ENCODE data around the gene ILKAP.

Gene ILKAP, protein sequence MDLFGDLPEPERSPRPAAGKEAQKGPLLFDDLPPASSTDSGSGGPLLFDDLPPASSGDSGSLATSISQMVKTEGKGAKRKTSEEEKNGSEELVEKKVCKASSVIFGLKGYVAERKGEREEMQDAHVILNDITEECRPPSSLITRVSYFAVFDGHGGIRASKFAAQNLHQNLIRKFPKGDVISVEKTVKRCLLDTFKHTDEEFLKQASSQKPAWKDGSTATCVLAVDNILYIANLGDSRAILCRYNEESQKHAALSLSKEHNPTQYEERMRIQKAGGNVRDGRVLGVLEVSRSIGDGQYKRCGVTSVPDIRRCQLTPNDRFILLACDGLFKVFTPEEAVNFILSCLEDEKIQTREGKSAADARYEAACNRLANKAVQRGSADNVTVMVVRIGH

DNA sequence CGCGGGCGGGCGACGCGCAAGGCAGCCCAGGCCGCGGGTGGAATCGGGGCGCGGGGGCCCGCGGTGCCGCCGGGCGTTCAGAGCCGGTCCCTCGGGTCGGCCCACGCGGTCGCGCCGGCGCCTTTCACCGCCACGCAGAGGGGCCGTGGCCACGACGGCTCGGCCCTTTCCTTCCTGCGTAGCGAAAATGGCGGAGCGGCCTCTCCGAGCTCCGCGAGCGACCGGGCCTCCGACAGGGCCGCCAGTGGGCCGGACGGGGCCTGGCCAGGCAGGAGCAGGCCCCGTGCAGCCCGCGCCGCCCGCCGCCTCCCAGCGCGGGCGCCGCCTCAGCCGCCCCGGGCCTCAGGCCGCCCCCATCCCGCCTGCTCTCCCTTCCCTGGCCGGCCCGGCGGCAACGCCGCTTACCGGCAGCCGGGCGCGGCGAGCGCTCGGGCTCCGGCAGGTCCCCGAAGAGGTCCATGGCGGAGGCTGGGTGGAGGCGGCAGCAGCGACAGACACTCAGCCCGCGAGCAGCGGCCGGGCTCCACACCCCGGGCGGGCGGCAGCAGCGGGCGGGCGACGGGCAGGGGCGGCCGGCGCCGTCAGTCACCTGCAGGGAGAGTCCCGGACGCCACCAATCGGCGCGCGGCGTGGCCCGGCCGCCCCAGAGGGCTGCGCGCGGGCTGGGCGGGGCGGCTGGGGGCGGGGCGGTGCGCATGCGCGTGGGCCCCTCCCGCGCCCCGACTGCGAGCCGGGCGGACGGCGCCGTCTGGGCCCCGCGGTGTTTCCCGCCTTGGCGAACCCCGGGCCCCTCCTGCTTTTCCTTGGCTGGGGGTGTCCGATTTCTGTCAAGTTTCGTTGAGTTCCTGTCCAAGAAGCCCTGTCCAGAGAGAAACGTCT, at the start of gene ILKAP:
ILKAP (minus strand) TSS at position 602 of the 879 bp plus-strand sequence; CDS start at position 460, 142 bp downstream.
- peak; percentile 91 for DNase-seq

DNA sequence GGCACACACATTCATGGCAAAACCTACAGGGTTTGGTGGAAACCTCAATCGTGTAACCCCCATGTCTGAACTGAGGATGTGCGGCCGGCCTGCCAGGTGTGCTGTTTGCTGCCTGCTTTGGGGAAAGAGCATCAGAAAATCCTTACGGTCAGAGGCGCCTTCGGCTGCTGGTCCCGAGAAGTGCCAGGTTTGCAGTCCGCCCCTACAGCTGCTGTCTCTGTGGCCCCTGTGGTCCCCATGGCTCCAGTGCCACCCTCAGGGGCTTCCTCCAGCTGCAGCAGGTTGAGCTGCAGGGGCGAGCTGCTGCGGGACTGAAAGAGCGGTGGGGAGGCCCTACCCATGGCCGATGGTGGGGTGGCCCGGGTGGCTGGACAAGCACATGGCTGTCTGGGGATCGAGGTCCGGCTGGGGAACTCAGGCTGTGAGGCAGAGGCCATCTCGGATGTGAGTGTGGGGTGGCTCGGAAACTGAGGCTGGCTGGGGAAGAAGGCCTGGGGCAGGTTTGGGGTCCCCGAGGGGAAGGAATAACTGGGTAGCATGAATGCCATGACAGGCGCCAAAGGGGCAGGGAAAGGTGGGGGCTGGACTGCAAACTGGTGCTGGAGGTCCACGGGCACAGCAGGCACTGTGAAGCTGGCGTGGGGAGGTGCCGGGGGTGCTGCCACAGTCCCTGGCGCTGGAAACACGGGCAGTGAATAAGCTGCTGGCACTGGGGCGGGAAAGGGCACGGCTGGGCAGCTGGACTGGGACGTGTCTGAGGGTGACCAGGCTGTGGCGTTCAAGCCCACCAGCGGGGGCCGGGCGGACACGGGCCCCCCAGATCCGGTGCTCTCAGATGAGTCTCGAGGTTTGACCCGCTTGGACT, 49.5 kb upstream of the ILKAP start:
- DNase-seq = no peak

- DNase-seq = no peak
These were observed 48.5 kb upstream of the ILKAP start for GRCh38 chr2:238251986-238252385.

DNA sequence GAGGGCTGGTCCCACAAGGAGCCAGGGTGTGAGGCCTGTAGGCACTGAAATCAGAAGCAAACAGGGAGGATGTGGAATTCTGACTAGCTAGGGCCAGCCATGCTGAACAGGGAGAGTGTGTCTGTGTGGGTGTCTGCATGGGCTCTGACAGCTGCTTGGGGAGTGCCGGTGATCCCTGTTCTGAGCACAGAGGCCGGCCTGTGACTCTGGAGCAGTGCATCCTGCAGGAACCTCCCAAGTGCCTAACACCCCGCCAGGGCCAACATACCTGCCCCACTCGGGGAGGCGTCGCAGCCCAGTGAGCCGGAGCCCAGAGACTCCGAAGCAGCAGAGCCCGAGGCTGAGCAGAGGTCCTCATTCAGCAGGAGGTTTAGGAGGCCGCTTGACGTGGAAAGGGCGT, 47.8 kb upstream of the ILKAP start:
- DNase-seq = no peak

GRCh38 chr2:238250896-238251295, 47.4 kb upstream of the ILKAP start:
- no peak for DNase-seq

DNA sequence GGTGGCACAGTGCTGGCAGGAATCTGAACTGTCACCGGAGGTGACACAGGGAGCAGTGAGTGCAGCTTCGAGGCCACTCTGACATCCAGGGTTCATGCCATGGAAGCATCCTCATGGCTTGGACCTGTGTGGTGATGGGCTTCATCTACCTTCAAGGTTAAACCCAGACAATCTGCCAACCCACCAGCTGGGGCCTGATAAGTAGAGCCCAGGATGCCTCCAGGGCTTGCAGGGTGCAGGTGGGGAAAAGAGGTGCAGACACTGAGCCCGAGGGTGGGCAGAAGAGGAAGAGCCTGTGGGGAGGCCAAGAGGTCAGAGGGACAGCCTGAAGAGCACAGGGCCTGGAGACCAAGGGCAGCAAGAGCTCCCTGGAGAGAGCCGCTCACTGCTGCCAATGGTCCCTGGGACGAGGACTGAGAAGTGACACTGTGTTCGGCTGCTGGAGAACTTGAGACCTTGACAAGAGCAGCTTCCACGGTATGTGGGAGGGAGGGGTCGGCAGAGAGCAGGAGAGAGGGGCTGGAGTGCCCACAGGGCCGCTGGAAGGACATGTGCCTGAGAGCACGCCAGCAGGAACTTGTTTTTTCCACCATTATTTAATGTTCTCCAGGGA, 44.5 kb upstream of the ILKAP start:
- DNase-seq = no peak

DNA sequence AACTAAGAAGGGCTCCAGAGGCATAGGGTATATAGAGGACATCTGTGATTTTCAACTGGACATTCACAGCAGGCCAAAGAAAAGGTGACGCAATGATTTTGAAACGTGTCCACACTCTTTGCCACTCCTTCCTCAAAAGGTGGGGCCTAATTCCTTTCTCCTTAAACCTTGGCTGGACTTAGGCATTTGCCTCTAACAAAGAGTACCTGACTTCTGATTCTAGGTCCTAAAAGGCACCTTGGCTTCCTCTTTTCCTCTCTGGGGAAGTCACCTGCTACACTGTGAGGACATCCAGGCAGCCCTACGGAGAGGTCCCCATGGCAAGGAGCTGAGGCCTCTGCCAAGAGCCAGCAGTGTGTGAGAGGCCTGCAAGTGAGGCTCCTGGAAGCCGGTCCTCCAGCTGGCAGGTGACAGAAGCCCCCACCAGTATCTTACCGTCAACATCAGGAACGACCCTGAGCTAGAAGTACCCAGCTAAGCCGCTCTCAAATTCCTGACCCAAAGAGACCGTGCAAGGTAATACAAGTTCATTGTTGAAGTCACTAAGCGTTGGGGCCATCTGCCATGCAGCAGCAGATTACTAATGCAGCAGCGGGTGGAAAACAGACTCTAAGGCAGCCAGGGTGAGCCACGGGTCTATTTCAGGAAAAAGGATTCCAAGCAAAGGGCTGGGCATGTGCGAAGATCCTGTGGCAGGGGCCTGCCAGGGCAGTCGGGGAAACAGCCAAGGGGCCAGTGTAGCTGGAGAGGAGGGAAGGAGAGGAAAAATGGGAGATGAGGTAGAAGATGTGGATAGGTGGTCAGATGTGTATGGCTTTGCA, 43.7 kb upstream of the ILKAP start:
- DNase-seq = no peak

DNA sequence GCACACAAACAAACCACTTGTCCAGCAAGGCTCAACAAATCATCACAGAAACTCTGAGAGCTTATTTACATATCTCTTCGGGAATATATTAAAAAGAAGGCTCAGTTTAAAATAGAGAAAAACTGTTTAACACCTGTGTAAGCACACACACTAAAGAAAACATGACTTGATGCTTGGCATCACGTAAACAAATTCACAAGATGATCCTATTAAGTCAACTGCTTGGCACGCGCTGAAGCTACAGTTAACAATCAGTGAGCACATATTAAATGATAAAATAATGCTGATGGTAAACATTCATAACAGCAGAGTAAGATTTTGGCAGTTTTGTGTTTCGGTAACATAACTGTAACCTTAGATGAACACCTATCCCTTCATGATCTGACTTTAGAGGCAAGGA, 40.7 kb upstream of the ILKAP start:
- DNase-seq = no peak

GRCh38 chr2:238243496-238244076, 40.1 kb upstream of the ILKAP start:
- DNase-seq = no peak

- no peak for DNase-seq
These were observed 39.4 kb upstream of the ILKAP start for GRCh38 chr2:238242731-238243495.

DNA sequence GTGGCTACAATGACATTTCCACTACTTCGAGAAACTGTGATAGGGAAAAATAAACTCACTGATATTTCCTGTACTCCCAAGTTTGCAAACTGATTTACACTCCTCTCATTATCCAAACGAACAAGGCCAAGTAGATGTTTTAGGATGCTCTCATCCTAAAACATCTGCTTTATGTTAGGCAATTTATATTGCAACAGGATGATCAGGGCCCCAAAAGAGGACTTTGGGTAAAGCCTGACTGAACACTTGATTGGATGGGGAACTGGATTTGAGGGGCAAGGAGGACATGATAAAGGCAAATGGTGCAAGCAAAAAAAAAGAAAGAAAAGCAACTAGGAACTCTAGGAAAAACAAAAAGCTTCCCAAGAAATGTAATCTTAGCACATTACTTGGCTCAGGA, 38.5 kb upstream of the ILKAP start:
- DNase-seq = no peak

DNA sequence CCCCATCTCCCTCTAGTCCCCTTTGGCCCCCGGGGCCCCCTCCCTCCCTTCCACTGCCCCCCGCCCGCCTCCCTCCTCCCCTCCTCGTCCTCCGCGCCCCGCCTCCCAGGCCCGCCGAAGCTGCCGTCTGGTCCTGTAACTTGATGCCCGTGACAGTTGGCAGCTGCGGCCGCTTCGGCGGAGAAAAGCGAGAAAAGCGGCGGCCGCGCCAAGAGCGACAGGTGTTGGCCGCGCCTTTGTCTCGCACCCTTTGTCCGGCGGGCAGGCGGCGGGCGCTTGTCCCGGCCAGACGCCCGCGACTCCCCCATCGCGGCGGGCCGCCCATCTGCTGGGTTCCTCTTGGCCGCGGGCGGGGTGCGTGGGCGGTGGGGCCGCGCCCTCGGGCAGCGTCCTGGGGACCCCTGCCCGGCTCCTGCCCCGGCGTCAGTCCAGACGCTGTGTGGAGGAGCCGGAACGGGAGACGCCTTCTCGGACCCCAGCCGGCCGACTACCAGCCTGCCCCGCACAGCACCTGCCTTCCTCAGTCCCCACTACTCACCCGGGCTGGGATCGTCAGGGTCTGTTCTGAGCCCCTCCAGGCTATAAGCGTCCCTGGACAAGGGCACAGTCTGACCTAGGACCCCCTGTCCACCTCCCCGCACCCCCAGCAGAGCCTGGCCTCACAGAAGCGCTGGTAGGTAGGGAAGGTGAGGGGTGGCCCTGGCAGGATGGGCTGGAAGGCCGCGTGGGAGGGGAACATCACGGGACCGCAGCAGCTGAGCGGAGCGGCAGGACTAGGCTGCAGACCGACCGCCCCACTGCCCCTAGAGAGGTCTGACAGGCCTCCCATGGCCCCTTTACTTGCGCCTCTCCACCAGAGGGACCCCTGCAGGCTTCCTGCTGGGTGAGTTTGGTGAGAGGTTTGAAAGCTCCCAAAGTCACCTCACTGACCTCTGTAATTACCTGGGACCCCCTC, 37.5 kb upstream of the ILKAP start:
- peak; percentile 26 for DNase-seq

- peak; percentile 80 for DNase-seq
These were observed 36.6 kb upstream of the ILKAP start, which contains the start of gene HES6 for GRCh38 chr2:238239863-238240756. TSS of gene HES6 (minus strand) at chr2:238240038. CDS start at chr2:238239905, 133 bp downstream.

DNA sequence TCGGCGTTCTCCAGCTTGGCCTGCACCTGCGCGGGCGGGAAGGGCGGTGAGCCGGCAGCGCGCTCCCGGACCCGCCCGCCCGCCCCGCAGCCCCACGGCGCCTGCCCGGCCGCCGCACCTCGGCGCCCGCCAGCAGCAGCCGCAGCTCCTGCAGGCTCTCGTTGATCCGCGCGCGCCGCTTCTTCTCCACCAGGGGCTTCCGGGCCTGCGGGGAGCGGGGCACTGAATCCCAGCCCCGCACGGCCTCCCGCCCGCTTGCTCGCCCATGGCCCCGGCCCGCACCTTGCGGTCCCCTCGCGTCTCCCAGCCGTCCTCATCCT, 36.0 kb upstream of the ILKAP start:
- no peak for DNase-seq

- DNase-seq = peak; percentile 41
These were observed 35.5 kb upstream of the ILKAP start for GRCh38 chr2:238238766-238239542.

DNA sequence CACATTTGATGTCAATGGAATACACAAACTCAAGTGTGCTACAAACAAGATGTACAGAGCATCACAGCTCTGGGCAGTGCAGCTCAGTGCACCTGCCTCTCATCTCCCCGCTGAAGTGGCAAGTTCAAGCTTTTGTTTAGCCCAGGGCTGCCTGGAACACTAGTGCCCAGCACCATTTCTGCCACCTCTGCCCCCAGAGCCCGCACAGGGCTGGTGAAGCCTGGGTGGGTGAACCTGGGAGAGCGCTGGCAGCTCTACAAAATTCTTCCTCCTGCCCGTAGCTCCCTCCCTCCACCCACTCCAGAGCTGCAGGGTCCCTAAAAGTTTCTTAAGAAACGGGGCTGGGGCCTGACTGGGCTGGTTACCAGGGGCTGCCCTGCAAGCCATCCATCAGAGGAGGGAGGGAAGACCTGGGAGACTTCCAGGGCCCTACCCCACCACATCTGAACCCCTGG, 34.8 kb upstream of the ILKAP start:
- DNase-seq = no peak

DNA sequence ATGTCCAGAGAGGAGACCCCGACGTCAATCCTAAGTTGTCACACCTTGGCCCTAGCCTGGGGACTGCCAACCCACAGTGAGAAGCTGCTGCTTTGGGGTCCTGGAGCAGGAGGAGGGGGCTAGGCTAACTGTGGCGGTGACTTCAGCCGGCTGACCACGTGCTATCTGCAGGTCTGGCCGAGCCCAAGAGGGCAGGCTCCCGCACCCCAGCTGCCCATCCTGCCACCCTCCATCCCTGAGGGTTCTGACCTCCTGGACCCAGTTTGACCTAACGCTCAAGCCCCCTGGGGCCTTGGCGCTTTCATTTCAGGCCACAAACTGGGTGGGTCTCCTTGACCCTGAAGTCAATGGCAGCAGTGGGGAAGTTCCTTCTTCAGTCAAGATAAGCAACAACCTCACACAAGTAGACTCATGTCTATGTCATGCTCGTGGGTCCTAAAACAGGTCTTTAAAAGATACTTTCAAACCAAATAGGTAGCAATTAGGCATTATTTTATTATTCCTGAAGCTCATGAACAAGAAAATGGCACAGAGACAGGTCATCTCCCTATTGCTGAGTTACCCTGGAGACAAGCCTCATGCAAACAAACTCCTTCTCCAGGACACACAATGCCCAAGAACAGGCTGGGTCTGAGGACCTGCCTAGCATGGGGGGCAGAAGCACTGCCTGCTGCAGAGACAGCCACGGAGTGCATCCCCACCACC, 34.1 kb upstream of the ILKAP start:
- no peak for DNase-seq

Data from CD4-positive, alpha-beta T cell treated with Interleukin-21 for 1 hour (primary cell).